OCI-LY3 (cell line): ENCODE data around the gene CIAO1.

Experiments used
- H2AFZ ChIP-seq: fragments of 200-600, 300-600 bp; shearing (Covaris generic); 2 replicates; pipeline ENCODE4 v1.6.0; 2014; ENCODE audit warnings: antibody characterized with exemption, low read depth, low read length
- H3K27ac ChIP-seq: fragments of 200-600, 300-600 bp; sonication (generic); 2 replicates; pipeline ENCODE4 v1.5.1; 2014; ENCODE audit warnings: mild to moderate bottlenecking, low read length, moderate library complexity, mixed read lengths
- H3K27me3 ChIP-seq: fragments of 200-600, 300-600 bp; sonication (generic); 2 replicates; pipeline ENCODE4 v1.6.1; 2014; ENCODE audit warnings: low read depth, low read length, mixed read lengths
- H3K36me3 ChIP-seq: fragments of 200-600, 300-600 bp; sonication (generic); replicated peaks from 2 replicates; pipeline ENCODE3; 2014; ENCODE audit warnings: low read depth, low read length, mixed read lengths
- H3K4me1 ChIP-seq: fragments of 300-600, 200-600 bp; sonication (generic); 2 replicates; pipeline ENCODE4 v1.6.1; 2014; ENCODE audit warnings: low read length, mixed read lengths
- H3K4me2 ChIP-seq: fragments of 200-600, 300-600 bp; sonication (generic); 2 replicates; pipeline ENCODE4 v1.6.1; 2014; ENCODE audit warnings: low read length, mixed read lengths
- H3K4me3 ChIP-seq: fragments of 300-600, 200-600 bp; sonication (generic); 2 replicates; pipeline ENCODE4 v1.5.1; 2014; ENCODE audit warnings: antibody characterized with exemption, mild to moderate bottlenecking, low read length, moderate library complexity
- H3K79me2 ChIP-seq: fragments of 300-600, 200-600 bp; shearing (Covaris generic); 2 replicates; pipeline ENCODE4 v1.6.1; 2014; ENCODE audit warnings: mild to moderate bottlenecking, low read length, mixed read lengths
- H3K9ac ChIP-seq: fragments of 300-600, 200-600 bp; shearing (Covaris generic); 2 replicates; pipeline ENCODE4 v1.6.0; 2014; ENCODE audit warnings: mild to moderate bottlenecking, low read length, moderate library complexity
- H3K9me3 ChIP-seq: fragments of 200-600, 300-600 bp; shearing (Covaris generic); 2 replicates; pipeline ENCODE4 v1.6.1; 2014; ENCODE audit warnings: low read length, mixed read lengths; ENCODE audit not compliant: insufficient read depth
- H4K20me1 ChIP-seq: fragments of 200-600, 300-600 bp; sonication (generic); 2 replicates; pipeline ENCODE4 v1.6.1; 2016; ENCODE audit warnings: low read length, mixed read lengths; ENCODE audit not compliant: insufficient read depth
- EZH2phosphoT487 ChIP-seq: fragments of 200-600 bp; shearing (Covaris generic); IDR thresholded peaks from 2 replicates; pipeline ENCODE4 v1.6.1; 2018; ENCODE audit warnings: antibody characterized with exemption, mixed run types, low read depth
- TF ChIP-seq, protein P1 (sequence below): fragments of 200-600, 300-600 bp; sonication (generic); IDR thresholded peaks from 2 replicates; pipeline ENCODE4 v1.5.1; 2014; ENCODE audit warnings: antibody characterized with exemption, low read length, low read depth

The CIAO1 gene

GRCh38 chr2:96259497-96259921, 6.5 kb upstream of the CIAO1 start:
- TF ChIP-seq, protein P1, sequence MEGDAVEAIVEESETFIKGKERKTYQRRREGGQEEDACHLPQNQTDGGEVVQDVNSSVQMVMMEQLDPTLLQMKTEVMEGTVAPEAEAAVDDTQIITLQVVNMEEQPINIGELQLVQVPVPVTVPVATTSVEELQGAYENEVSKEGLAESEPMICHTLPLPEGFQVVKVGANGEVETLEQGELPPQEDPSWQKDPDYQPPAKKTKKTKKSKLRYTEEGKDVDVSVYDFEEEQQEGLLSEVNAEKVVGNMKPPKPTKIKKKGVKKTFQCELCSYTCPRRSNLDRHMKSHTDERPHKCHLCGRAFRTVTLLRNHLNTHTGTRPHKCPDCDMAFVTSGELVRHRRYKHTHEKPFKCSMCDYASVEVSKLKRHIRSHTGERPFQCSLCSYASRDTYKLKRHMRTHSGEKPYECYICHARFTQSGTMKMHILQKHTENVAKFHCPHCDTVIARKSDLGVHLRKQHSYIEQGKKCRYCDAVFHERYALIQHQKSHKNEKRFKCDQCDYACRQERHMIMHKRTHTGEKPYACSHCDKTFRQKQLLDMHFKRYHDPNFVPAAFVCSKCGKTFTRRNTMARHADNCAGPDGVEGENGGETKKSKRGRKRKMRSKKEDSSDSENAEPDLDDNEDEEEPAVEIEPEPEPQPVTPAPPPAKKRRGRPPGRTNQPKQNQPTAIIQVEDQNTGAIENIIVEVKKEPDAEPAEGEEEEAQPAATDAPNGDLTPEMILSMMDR: no peak
- no peak for TF ChIP-seq EZH2phosphoT487
- peaks cover 11% of the 10 kb centered on the region for H3K4me1 ChIP-seq
- no peak overlapping the region for H3K4me2 ChIP-seq
- H3K27ac ChIP-seq: no peak overlapping the region
- H2AFZ ChIP-seq: no peak overlapping the region
- H3K9ac ChIP-seq: no peak overlapping the region
- no peak overlapping the region for H3K4me3 ChIP-seq
- peaks cover 28% of the 10 kb centered on the region for H3K79me2 ChIP-seq
- H3K9me3 ChIP-seq: no peaks in the 10 kb centered on the region
- H4K20me1 ChIP-seq: peaks cover 22% of the 10 kb centered on the region
- peaks cover 28% of the 10 kb centered on the region for H3K36me3 ChIP-seq
- H3K27me3 ChIP-seq: no peaks in the 10 kb centered on the region

- Histone ChIP-seq H2AFZ (no peak overlapping the region), H3K9ac (no peak overlapping the region), H4K20me1 (peaks cover 25% of the 10 kb centered on the region), H3K4me2 (no peak overlapping the region), H3K27ac (no peak overlapping the region), H3K27me3 (no peaks in the 10 kb centered on the region), H3K4me1 (peaks cover 14% of the 10 kb centered on the region), H3K4me3 (no peak overlapping the region), H3K79me2 (peaks cover 39% of the 10 kb centered on the region), H3K9me3 (no peaks in the 10 kb centered on the region), H3K36me3 (peaks cover 21% of the 10 kb centered on the region)
- no peak for TF ChIP-seq EZH2phosphoT487
- TF ChIP-seq, protein P1: peak; percentile 46
Observed at GRCh38 chr2:96260387-96261260, 5.4 kb upstream of the CIAO1 start.

GRCh38 chr2:96261328-96262003, 4.6 kb upstream of the CIAO1 start:
- Histone ChIP-seq H3K4me3 (no peak overlapping the region), H3K4me2 (no peak overlapping the region), H3K4me1 (peaks cover 14% of the 10 kb centered on the region), H3K9ac (no peak overlapping the region), H3K9me3 (no peaks in the 10 kb centered on the region), H2AFZ (no peak overlapping the region), H3K27me3 (no peaks in the 10 kb centered on the region), H4K20me1 (peaks cover 25% of the 10 kb centered on the region), H3K79me2 (peaks cover 44% of the 10 kb centered on the region), H3K36me3 (peaks cover 21% of the 10 kb centered on the region), H3K27ac (no peak overlapping the region)
- TF ChIP-seq, protein P1: no peak
- no peak for TF ChIP-seq EZH2phosphoT487

DNA sequence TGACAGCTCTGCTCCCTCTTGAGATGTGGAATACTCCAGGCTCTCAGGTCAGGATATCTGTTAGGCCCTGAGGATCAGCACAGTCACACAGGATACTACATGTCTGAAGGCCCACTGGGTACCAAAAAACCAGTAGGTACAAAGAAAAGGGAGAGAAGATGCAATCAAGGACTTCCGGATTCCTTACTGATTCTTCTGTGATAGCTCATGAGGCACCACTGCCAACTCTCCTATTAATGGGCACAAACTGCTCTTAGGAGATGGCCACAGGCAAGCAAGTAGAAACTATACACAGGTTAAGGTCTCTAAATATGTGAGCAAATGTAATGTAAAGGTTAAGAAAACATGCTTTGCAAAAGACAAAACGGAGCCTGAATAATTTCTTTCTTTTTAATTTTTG, 3.7 kb upstream of the CIAO1 start:
- peaks cover 49% of the 10 kb centered on the region for H3K79me2 ChIP-seq
- TF ChIP-seq EZH2phosphoT487: no peak
- TF ChIP-seq, protein P1: no peak
- H3K4me2 ChIP-seq: no peak overlapping the region

More for the DNA sequence above, 3.7 kb upstream of the CIAO1 start:
- Histone ChIP-seq H3K9me3 (no peaks in the 10 kb centered on the region), H3K9ac (no peak overlapping the region), H3K36me3 (peaks cover 21% of the 10 kb centered on the region), H2AFZ (no peak overlapping the region), H3K4me3 (no peak overlapping the region), H4K20me1 (peaks cover 21% of the 10 kb centered on the region), H3K27ac (no peak overlapping the region), H3K27me3 (no peaks in the 10 kb centered on the region), H3K4me1 (peaks cover 13% of the 10 kb centered on the region)
